Fibroblast of skin of left quadriceps (primary cell): Measurements from ENCODE around the gene CLCN7.
"Not testable (repeated sequence)": the region's sequence is repeated elsewhere in the genome, so short reads cannot be mapped to it uniquely, and the experiment has no call there.

ENCODE experiments used
- DNase-seq, 2 experiments: peaks; one replicate each; pipeline ENCODE4 v3.0.0-alpha.2; 2013; ENCODE audit warnings: low read depth in 2 of 2

CLCN7 gene

DNA sequence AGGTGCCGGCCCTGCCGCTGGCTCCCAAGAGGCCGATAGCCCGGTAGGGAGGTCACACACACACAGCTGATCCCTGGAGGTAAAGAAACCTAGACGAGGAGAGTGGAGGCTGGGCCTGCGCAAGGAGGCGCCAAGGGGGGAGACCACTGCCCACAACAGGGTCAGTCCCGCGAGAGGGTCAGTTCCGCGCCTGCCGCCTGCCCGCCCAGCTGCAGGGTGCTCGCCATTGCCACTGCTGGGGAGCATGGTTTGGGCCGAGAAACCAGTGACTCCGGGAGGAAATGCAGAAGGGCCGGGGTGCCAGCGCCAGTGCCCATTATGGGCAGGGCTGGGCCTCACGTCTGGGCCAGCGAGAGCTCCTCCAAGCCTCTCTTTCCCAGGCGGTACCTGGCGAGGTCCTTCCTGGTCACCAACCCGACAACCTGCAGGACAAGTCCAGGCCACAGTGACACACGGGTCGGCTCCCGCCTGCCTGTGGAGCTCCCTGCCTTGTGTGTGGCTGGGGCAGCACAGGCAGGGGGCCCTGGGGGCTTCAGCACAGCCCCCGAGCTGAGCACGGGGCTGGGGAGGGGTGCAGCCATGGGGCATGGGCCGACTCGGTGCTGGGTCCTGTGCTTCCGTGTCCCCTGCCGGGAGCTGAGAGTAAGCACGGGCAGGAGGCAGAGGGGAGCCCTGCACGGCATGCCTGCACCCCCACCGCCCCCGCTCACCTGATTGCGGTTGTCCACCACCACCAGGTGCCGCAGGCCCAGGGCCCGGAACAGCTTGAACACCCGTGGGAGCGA, 28.3 kb downstream of the CLCN7 start:
- no peak for DNase-seq

DNA sequence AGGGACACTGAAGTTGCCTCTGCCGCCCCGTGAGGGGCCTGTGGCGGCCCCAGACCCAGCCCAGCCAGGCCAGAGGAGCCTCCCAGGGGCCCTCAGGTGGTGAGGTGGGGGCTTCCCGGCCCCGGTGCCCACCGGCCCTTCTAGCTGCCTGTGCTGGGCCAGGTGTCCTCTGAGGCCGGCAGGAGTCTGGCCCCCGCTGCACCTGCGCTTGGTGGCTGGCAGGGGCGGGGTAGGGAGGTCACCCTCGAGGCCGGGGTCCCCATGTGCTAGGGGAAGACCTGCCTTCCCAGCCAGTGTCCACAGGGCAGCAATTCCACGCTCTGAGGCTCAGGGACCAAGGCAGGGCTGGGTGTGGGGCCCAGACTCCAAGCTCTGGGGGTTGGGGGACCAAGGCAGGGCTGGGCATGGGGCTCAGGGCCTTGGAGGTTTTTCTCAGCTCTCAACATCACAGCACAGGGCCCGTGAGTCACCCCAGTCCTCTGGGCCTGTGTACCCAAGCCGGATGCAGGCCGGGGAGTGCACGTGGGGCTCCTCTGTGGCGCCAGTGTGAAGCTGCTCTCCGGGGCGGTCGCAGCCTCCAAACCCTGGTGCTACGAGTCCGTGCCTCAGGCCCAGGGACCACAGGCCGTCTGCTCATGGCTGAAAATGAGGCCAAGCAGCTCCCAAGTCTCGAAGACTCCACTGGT, 29.2 kb downstream of the CLCN7 start:
- DNase-seq = no peak

DNA sequence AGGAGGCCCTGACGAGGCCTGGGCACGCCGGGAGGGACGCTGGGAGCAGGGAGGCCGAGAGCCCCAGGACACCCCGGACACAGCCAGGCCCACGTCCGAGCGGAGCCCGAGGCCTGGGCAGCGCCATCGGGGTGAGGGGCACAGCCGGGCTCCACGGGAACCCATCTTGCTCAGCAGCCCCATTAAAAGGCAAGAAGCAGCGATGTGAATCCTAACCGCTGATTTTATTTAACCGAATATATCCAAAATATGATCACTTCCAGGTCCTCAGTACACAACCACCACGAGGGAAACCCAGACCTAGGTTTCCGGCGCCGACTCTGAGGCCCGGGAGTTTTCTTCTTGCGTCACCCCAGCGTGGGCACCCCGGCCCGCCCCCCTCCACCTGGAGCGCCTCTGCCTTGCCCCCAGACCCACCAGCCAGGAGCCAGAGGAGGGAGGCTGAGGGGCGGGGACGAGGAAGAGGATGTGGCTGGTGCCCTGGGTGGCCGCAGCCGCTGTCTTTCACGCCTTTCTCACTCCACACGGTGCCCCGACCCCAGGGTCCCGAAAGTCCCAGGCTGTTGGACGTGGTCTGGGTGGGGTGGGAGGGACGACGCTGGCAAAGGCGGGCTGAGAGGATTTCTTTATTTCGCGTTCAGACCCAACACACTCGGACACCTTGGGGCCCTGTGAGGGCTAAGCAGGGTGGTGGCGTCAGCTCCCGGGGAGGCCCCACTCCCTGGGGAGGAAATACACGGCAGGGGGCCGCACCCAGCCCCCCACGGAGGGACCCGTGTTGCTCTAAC, 29.9 kb downstream of the CLCN7 start:
- DNase-seq = no peak

DNA sequence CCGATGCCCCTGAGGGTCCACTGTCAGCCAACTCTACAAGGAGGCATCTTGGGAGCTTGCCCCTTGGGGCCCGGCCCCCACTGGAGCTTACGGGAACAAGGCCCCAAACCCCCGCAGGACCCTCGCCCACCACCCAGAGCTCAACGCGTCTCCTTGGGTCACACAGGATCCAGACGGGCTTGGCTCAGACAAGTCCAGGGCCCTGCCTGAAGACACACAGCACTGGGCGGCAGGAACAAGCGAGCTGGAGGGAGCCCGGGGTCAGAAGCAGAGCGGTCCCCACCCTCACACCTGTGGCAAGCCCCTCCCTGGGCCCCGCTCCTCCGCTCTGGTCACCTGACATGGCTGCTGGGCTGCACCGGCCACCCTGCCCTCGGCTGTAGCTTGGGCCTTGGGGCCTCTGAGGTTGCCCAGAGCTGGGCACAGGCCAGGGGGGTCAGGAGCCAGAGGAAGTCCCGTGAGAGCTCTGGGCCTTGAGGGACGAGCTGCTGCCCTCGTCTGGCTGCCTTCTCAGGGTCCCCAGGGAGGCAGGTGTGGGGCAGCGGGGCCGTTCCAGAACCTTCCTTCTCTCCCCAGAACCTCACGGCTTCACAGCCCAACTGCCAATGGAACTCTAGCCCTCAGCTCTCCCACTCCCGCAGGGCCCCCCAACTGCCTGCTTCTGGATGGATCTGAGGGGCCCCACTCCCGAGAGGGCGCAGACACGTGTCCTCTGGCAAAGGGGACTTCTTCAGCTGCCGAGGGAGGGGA, 30.7 kb downstream of the CLCN7 start, which contains the start of gene CCDC154:
Gene CCDC154, minus strand, starts transcription at position 577 of the 750 bp plus-strand sequence. Its CDS starts 234 bp downstream, at position 343.
- no peak for DNase-seq

DNA sequence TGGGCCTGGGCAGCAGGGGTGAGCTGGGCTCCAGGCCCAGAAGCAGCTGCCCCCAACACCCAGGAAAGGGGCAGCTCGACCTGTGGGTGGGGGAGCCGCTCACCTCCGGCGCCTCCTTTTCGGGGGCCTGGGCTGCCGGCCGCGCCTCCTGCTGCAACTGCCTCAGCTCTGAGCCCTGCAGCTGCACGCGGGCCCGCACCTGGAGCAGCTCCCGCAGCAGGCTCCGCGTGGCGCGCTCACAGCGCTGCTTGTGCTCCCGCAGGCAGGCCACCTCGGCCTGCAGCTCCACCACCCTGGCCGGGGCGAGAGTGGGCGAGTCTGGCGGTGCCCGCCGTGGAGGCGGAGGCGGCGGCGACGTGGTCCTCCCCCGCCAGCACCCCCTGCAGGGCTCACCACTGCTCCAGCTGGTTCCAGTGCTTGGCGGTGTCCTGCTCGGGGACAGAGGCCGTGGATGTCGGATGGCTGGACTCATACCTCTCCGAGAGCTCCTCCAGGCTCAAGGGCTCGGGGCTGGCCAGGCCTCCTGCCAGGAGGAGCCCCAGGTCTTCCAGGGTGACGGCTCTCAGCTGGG, 31.3 kb downstream of the CLCN7 start:
- no peak for DNase-seq

DNA sequence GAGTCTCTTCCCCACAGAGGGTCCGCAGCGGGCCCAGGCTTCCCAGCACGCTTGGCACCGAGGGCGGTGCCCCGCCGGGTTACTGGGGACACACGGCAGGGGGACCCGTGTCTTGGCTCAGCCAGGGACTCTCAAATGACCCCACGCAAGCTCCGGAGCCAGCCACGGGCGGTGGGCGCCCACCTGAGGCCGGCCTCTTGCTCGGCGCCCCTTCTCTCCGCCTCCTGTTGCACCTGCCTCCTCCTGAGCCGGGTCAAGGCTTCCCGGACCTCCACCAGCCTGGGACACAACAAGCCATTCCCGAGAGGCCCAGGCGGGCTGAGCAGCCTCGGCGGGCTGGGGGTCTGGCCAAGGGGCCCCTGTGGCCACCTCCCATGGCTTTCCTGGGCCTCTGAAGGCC, 32.1 kb downstream of the CLCN7 start:
- no peak for DNase-seq

DNA sequence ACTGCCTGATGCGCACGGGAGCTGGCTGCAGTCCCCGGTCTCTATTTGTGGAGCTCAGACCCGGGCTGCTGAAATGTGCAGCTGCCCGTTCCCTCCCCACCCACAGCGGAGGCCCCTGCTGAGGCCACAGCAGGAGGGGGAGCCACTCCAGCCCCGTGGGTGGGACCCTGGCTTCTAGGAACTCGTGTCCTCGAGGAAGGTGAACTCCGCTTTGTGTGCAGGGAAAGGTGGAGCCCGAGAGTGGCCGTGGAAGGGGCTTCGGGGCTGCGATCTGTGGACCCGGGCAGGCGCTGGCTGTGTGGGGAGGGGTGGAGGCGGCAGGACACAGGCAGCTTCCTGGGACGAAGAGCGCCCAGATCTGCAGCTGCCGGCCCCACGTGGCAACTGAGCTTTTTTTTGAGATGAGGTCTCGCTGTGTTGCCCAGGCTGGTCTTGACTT, 33.4 kb downstream of the CLCN7 start:
- DNase-seq = no peak

DNA sequence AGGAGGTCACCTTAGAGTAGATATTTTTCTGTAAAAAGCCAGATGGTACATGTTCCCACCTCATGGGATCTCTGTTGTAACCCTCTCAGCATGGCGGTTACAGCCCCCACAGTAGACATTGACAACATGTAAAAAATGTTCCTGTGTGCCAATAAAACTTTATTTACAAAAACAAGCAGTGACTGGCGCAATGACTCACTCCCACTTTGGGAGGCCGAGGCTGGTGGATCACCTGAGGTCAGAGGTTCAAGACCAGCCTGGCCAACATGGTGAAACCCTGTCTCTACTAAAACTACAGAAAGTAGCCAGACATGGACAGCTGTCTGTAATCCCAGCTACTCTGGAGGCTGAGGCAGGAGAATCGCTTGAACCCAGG, 35.1 kb downstream of the CLCN7 start:
- not testable (repeated sequence) for DNase-seq

DNA sequence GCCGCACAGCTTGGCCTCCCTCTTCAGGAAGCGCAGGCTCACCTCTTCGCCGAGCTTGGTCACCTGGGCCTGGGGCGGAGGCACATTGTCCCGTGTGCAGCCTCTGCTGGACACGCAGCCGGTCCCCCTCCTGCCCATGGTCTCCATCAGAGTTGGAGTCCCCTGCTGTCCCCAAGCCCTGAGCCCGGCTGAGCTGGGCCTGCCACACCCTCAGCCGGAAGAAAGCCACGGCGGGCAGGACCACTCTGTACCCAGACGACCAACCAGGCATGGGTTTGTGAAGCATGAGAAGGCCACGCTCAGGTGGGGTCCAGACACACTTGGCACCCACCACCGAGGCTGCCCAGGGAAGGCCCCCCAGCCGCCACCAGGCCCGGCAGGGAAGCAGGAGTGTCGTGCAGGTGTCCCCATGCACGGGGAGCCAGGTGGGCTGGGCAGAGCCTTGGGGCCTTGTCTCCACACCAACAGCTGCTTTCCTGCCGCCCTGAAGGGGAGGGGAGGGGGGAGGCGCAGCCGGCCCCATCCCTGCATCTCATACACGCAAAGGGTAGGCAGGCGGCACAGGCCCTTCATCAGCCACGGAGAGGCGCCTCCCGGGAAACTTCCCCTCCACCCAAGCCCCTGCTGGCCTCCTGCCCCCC, 35.6 kb downstream of the CLCN7 start:
- no peak for DNase-seq

DNA sequence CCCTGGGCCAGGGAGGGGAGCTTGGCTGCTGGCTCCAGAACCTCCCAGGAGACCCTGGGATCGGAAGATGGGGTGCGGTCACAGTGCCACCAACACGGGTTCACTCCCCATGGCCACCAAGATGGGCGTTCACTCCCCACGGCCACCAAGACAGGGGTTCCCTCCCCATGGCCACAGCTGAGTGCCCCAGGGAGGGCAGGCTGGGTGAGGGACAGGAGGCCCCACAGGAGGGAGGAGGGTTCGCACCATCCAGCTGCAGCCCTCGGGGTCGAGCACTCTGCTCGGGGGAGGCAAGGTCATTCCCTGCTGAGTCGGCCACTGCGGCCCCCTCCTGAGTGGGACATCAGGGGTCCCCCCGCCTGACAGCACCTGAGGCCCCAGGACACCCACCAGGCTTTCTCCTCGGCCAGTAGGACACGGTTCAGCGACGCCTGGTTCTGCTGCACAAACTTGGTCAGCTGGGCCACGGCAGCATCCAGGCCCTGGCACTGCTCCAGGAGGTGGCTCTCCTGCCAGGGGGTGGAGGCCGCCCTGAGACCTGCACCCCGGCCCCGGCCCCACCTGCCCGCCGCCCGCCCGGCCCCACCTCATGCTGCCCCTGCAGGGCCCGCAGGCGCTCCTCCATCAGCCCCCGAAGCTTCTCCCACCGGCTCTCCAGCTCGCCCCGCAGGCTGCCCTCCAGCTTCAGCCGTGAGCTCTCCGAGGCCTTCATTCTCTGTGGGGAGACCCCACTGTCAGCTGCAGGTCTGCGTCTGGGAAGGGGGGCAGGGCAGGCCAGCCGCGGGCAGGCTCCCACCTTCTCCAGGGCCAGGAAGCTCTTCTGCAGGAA, 36.4 kb downstream of the CLCN7 start:
- DNase-seq = no peak

DNA sequence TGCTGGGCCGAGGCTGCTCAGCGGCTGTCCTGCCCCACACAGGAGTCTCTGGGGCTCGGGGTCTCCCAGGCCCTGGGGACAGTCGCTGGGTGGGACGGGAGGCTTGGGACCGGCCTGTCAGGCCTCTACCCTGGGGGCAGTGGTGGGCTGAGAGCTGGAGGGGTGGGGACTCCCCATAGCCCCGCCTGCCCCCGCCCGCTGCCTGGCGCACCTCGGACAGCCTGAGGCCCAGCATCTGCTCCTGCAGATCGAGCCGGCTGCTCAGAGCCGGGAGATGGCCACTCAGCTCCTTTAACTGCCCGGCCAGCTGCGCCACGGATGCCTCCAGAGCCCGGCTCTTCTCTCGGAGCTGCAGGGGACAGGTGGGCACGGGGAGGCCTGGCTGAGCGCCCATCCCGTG, 37.2 kb downstream of the CLCN7 start:
- DNase-seq = no peak

DNA sequence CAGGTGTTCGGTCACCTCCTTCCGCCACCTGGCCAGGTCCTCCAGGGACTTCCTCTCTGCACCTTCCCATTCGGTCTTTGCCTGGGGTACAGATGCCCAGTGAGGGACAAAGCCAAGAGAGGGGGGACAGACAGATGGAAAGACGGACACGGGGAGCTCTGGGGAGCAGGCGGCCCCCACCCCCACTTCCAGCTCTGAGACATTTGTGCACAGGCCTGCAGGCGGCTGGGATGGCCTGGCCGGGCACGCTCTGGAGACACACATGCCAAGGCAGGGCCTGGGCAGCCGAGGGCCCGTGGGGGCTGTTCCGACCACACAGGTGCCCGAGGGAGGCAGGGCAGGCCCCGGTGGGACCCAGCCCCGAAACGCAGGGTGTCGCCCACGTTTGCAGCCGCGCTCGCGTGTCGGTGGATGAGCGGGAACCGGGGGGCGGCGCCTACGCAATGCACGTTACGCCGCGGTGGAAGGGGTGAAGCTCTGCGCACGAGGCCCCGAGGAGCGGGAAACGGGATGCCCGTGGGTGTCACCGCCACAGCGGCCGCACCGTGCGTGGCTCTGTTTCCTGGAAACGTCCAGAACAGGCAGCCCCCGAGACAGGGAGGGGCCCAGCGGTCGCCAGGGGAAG, 38.0 kb downstream of the CLCN7 start:
- no peak for DNase-seq

DNA sequence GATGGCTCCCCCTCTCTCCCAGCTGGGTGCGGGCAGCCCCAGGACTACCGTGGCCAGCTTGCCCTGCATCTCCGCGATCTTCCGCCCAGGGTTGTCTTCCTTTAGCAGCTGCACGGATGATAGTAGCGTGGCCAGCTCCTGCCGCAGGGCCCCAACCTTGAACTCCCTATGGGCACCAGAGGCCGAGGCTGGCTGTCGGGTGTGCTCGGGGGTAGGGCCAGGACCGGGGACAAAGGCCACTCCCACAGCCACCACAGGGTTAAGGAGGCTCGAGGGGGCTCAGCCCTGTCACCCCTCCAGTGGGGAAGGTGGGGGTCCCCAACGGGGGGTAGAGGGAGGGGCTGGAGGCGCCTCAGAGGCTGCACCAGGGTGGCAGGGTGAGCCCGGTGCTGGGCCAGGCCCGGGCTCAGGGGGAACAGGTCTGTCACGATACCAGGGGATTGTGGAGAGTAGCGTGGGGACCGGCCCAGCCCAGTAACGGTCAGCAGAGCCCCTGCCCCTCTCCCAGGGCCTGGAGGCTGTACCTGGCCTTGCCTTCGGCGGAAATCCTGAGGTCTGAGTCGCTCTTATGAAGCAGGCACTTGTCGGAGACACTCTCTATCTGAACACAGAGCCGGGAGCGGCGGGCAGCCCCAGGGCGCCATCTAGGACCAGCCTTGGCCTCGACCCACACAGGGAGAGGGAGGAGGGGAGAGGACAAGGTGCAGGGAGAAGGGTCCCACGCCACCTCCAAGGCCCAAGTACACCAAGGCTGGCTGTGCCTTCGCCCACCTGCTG, 38.7 kb downstream of the CLCN7 start:
- no peak for DNase-seq

DNA sequence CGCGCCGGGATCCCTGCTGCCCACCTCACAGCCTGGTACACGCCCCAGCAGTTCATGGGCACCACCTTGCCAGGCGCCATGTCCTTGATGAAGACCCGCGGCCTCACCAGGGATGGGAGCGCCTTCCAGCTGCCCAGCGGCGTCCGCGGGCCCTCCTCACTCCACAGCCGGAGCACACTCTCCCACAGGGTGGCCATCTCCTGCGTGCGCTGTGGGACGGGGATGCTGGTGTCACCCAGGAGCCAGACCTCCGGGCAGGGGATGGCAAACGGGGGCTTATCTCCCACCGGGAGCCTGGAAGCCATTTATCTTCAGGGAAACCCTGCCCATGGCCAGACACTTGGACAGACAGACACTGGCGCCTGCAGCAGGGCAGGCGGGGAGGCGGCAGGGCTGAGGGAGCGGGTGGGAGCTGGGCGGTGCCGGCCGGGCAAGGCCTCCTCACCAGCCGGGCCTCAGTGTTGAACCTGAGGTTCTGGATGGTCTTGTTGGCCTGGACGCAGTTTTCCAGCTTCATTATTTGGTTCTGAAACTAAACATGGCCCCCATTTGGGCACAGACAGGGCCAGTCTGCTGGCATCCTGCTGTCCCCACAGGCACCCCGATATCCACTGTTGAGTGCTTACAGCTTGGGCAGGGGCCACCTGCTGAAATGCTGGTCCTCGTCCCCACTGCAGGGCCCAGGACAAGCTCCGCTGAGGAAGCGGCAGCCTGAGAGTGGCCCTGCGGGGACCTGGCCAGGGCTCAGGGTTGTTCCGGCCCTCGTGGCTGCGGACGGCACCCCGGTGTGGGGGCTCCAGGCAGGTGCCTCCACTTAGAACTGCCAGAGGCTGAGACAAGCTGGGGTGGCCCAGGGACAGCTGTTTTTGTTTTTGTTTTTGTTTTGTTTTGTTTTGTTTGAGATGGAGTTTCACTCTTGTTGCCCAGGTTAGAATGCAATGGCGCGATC, 39.9 kb downstream of the CLCN7 start:
- no peak for DNase-seq

DNA sequence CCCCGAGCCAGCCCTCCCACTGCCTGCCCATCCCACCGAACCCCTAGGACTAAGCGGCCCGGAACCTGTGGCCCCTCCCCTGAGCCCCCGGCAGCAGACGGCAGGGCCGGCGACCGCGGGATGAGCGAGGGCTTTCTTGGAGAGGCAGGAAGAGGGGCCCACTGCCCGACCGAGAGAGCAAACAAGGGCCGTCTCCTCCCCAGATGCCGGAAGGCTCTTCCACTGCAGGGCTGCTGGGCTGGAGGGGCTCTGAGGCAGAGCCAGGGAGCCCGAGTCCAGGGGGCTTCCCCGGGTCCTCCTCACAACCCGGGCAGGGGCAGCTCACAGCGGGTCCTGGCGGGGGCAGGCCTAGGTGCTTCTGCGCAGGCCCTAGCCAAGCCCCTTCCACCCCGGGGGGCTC, 41.1 kb downstream of the CLCN7 start:
- no peak for DNase-seq

DNA sequence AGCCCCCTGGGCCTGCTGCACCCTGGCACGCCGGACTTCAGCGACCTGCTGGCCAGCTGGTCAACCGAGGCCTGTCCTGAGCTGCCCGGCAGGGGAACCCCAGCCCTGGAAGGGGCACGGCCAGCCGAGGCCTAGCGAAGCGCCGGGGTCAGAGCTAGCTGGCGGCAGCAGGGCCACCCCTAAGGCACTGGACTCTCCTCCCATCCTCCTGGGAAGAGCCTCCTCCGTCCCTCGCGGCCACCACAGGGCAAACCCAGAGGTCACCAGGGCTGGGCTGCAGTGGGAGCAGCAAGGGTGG, 41.6 kb downstream of the CLCN7 start:
- DNase-seq = no peak

DNA sequence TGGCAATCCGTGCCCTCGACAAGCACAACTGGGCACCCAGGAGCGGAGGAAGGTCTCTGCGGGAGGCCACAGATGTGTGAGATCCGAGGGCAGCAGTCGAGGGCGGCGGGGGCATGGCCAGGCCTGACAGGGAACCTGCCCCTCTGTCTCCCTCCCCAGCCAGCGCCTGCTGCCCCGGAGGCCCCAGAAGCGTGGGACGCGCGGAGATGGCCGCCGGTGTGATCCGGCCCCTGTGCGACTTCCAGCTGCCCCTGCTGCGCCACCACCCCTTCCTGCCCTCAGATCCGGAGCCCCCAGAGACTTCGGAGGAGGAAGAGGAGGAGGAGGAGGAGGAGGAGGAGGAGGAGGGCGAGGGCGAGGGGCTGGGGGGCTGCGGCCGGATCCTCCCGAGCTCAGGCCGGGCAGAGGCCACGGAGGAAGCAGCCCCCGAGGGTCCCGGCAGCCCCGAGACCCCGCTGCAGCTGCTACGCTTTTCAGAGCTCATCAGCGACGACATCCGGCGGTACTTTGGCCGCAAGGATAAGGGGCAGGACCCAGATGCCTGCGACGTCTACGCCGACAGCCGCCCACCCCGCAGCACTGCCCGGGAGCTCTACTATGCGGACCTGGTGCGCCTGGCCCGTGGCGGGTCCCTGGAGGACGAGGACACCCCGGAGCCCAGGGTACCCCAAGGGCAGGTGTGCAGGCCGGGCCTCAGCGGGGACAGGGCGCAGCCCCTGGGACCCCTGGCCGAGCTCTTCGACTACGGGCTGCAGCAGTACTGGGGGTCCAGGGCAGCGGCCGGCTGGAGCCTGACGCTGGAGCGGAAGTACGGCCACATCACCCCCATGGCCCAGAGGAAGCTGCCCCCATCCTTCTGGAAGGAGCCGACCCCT, 42.2 kb downstream of the CLCN7 start:
- DNase-seq = no peak
